OCI-LY1 (cell line): Measurements from ENCODE around the gene CEP250.
"Not testable (repeated sequence)": the region's sequence is repeated elsewhere in the genome, so short reads cannot be mapped to it uniquely, and the experiment has no call there.

ENCODE experiments used
- H2AFZ ChIP-seq: fragments of 200-600 bp; sonication (generic), shearing (Covaris generic); 2 replicates; pipeline ENCODE4 v1.6.0; 2014; ENCODE audit warnings: antibody characterized with exemption, mild to moderate bottlenecking, low read length
- H3F3A ChIP-seq: fragments of 200-600 bp; sonication (generic), shearing (Covaris generic); 2 replicates; pipeline ENCODE4 v1.6.0; 2014; ENCODE audit warnings: mild to moderate bottlenecking, antibody characterized with exemption, low read length, moderate library complexity; ENCODE audit not compliant: insufficient read depth
- H3K27ac ChIP-seq: fragments of 200-600 bp; sonication (generic); 2 replicates; pipeline ENCODE4 v1.5.1; 2014; ENCODE audit warnings: low read length, mixed run types, mild to moderate bottlenecking, low read depth; ENCODE audit not compliant: poor library complexity, severe bottlenecking
- H3K27me3 ChIP-seq: fragments of 200-600 bp; sonication (generic); 2 replicates; pipeline ENCODE4 v1.6.0; 2014; ENCODE audit warnings: antibody characterized with exemption, mild to moderate bottlenecking, low read length, moderate library complexity; ENCODE audit not compliant: insufficient read depth
- H3K36me3 ChIP-seq: fragments of 200-600 bp; sonication (generic); 2 replicates; pipeline ENCODE4 v1.6.1; 2014; ENCODE audit warnings: mild to moderate bottlenecking, antibody characterized with exemption, low read length, moderate library complexity, mixed read lengths; ENCODE audit not compliant: insufficient read depth
- H3K4me1 ChIP-seq: fragments of 200-600 bp; sonication (generic); 2 replicates; pipeline ENCODE4 v1.5.1; 2014; ENCODE audit warnings: mild to moderate bottlenecking, low read length, moderate library complexity; ENCODE audit not compliant: insufficient read depth, severe bottlenecking
- H3K4me2 ChIP-seq: fragments of 200-600 bp; sonication (generic), shearing (Covaris generic); 2 replicates; pipeline ENCODE4 v1.6.1; 2014; ENCODE audit warnings: low read length
- H3K4me3 ChIP-seq: fragments of 200-600 bp; sonication (generic); 2 replicates; pipeline ENCODE4 v1.5.1; 2014; ENCODE audit warnings: low read length, low read depth, mild to moderate bottlenecking, mixed read lengths; ENCODE audit not compliant: poor library complexity, severe bottlenecking
- H3K79me2 ChIP-seq: fragments of 200-600 bp; shearing (Covaris generic); 2 replicates; pipeline ENCODE4 v1.6.1; 2016; ENCODE audit warnings: mixed run types, low read length, mixed read lengths; ENCODE audit not compliant: insufficient read depth
- H3K9ac ChIP-seq: fragments of 200-600 bp; sonication (generic), shearing (Covaris generic); 2 replicates; pipeline ENCODE4 v1.6.1; 2014; ENCODE audit warnings: mild to moderate bottlenecking, low read length, mixed read lengths
- H3K9me2 ChIP-seq: fragments of 200-600 bp; sonication (generic), shearing (Covaris generic); 2 replicates; pipeline ENCODE4 v1.6.1; 2014; ENCODE audit warnings: low read depth, mild to moderate bottlenecking, low read length, mixed read lengths
- H3K9me3 ChIP-seq: fragments of 200-600 bp; shearing (Covaris generic); 2 replicates; pipeline ENCODE4 v1.6.1; 2014; ENCODE audit warnings: low read length, mixed read lengths
- H4K20me1 ChIP-seq: fragments of 200-600 bp; sonication (generic), shearing (Covaris generic); 2 replicates; pipeline ENCODE4 v1.6.0; 2016; ENCODE audit warnings: mild to moderate bottlenecking, low read length; ENCODE audit not compliant: insufficient read depth
- CTCF ChIP-seq: fragments of 200-600 bp; sonication (generic), shearing (Covaris generic); IDR thresholded peaks from 2 replicates; pipeline ENCODE4 v1.5.1; 2017; ENCODE audit warnings: mild to moderate bottlenecking, antibody characterized with exemption, low read length, moderate library complexity, mixed read lengths
- EZH2 ChIP-seq: fragments of 200-600 bp; sonication (generic), shearing (Covaris generic); IDR thresholded peaks from 2 replicates; pipeline ENCODE4 v1.8.0; 2017; ENCODE audit warnings: borderline replicate concordance, mixed run types, mild to moderate bottlenecking, antibody characterized with exemption, low read length, moderate library complexity, mixed read lengths

CEP250 gene

GRCh38 chr20:35552914-35553313, 97.5 kb downstream of the CEP250 start:
- H3K9ac ChIP-seq = no peak overlapping the region
- no peak overlapping the region for H3K4me3 ChIP-seq
- no peak overlapping the region for H3K4me2 ChIP-seq
- no peaks in the 10 kb centered on the region for H3K27me3 ChIP-seq
- TF ChIP-seq EZH2 (no peak), CTCF (no peak)
- no peaks in the 10 kb centered on the region for H3K9me2 ChIP-seq
- no peaks in the 10 kb centered on the region for H3K79me2 ChIP-seq
- H3K9me3 ChIP-seq = no peaks in the 10 kb centered on the region
- H3K27ac ChIP-seq = no peak overlapping the region
- peaks cover 81% of the 10 kb centered on the region for H3K36me3 ChIP-seq
- no peak overlapping the region for H2AFZ ChIP-seq
- H3F3A ChIP-seq = no peaks in the 10 kb centered on the region
- H4K20me1 ChIP-seq = no peaks in the 10 kb centered on the region
- no peaks in the 10 kb centered on the region for H3K4me1 ChIP-seq

- H3K79me2 ChIP-seq, H4K20me1 ChIP-seq, H3F3A ChIP-seq, H3K27me3 ChIP-seq, H2AFZ ChIP-seq, H3K9me2 ChIP-seq, H3K9ac ChIP-seq, H3K27ac ChIP-seq, H3K4me2 ChIP-seq, H3K4me1 ChIP-seq, H3K9me3 ChIP-seq, H3K4me3 ChIP-seq: not testable (repeated sequence)
- H3K36me3 ChIP-seq = peaks cover 67% of the 10 kb centered on the region
Measured at GRCh38 chr20:35555461-35555860, 100.1 kb downstream of the CEP250 start.

- no peak overlapping the region for H3K27ac ChIP-seq
- TF ChIP-seq EZH2 (no peak), CTCF (no peak)
- H2AFZ ChIP-seq = no peak overlapping the region
- no peaks in the 10 kb centered on the region for H3K27me3 ChIP-seq
- no peaks in the 10 kb centered on the region for H3F3A ChIP-seq
- H3K4me1 ChIP-seq = peaks cover 5% of the 10 kb centered on the region
- H3K9me3 ChIP-seq = no peaks in the 10 kb centered on the region
- H4K20me1 ChIP-seq = no peaks in the 10 kb centered on the region
- no peak overlapping the region for H3K4me2 ChIP-seq
- no peak overlapping the region for H3K9ac ChIP-seq
- H3K4me3 ChIP-seq = no peak overlapping the region
- no peaks in the 10 kb centered on the region for H3K79me2 ChIP-seq
- H3K9me2 ChIP-seq = no peaks in the 10 kb centered on the region
- H3K36me3 ChIP-seq = peaks cover 60% of the 10 kb centered on the region
Measured at GRCh38 chr20:35555951-35556645, 100.7 kb downstream of the CEP250 start.

- no peaks in the 10 kb centered on the region for H4K20me1 ChIP-seq
- H3K36me3 ChIP-seq = peaks cover 53% of the 10 kb centered on the region; the same call in 1 of the 2 replicates
- H3F3A ChIP-seq = no peaks in the 10 kb centered on the region
- no peaks in the 10 kb centered on the region for H3K9me3 ChIP-seq
- no peak overlapping the region for H3K27ac ChIP-seq
- no peaks in the 10 kb centered on the region for H3K79me2 ChIP-seq
- no peak overlapping the region for H3K4me2 ChIP-seq
- no peaks in the 10 kb centered on the region for H3K27me3 ChIP-seq
- no peak for TF ChIP-seq CTCF
- no peaks in the 10 kb centered on the region for H3K9me2 ChIP-seq
- no peak overlapping the region for H2AFZ ChIP-seq
- H3K4me3 ChIP-seq = no peak overlapping the region
- no peak overlapping the region for H3K9ac ChIP-seq
- H3K4me1 ChIP-seq = peaks cover 11% of the 10 kb centered on the region
Measured at GRCh38 chr20:35556871-35557270, 101.5 kb downstream of the CEP250 start.
